Fibroblast of lung (primary cell): ENCODE results near the gene TTLL10. TPM values are rescaled to one million over a fixed set of nuclear protein-coding genes. Genes with fewer than 3 reads are reported as not detected.

ENCODE experiments used
- DNase-seq, 2 donors: peaks; one replicate each; pipeline versions ENCODE4 v3.0.0 to v3.0.0-alpha.2; 2010; ENCODE audit warnings: low read depth in 2 of 2
- H2AFZ ChIP-seq: 2 replicates; pipeline ENCODE4 v1.5.1; 2012; ENCODE audit warnings: low read length, control low read depth, inconsistent platforms
- H3K27ac ChIP-seq: 2 replicates; pipeline ENCODE4 v1.5.1; 2011; ENCODE audit warnings: low read length, control low read depth; ENCODE audit not compliant: insufficient read depth
- H3K27me3 ChIP-seq: 2 replicates; pipeline ENCODE4 v1.5.1; 2011; ENCODE audit warnings: mild to moderate bottlenecking, low read length; ENCODE audit not compliant: control insufficient read depth, insufficient read depth
- H3K36me3 ChIP-seq: 2 replicates; pipeline ENCODE4 v1.5.1; 2011; ENCODE audit warnings: low read length; ENCODE audit not compliant: control insufficient read depth, insufficient read depth
- H3K4me1 ChIP-seq: 2 replicates; pipeline ENCODE4 v1.5.1; 2011; ENCODE audit warnings: low read length; ENCODE audit not compliant: control insufficient read depth, insufficient read depth; ENCODE audit errors: extremely low read depth
- H3K4me2 ChIP-seq: 2 replicates; pipeline ENCODE4 v1.5.1; 2011; ENCODE audit warnings: low read length, control low read depth; ENCODE audit not compliant: insufficient read depth; ENCODE audit errors: extremely low read depth
- H3K4me3 ChIP-seq, 4 experiments: fragments of 200-600 bp in 1 of 4; sonication (generic) in 1 of 4; replicated peaks in 1 of 4; 2 replicates each; pipeline ENCODE4 v1.5.1; 2011 to 2016; ENCODE audit warnings: low read length in 4 of 4, low read depth in 3 of 4, mild to moderate bottlenecking in 3 of 4, control low read depth in 2 of 4, inconsistent platforms in 1 of 4, mixed read lengths in 1 of 4; ENCODE audit not compliant: insufficient read depth in 1 of 4; ENCODE audit errors: control extremely low read depth in 1 of 4
- H3K79me2 ChIP-seq: 2 replicates; pipeline ENCODE4 v1.5.1; 2012; ENCODE audit warnings: mild to moderate bottlenecking, low read length, inconsistent platforms; ENCODE audit not compliant: control insufficient read depth, insufficient read depth
- H3K9ac ChIP-seq: 2 replicates; pipeline ENCODE4 v1.5.1; 2011; ENCODE audit warnings: mild to moderate bottlenecking, low read length, control low read depth; ENCODE audit not compliant: insufficient read depth
- H3K9me3 ChIP-seq: 2 replicates; pipeline ENCODE4 v1.5.1; 2012; ENCODE audit warnings: low read depth, low read length; ENCODE audit not compliant: control insufficient read depth, insufficient read depth
- H4K20me1 ChIP-seq: 2 replicates; pipeline ENCODE4 v1.5.1; 2011; ENCODE audit warnings: low read length; ENCODE audit not compliant: control insufficient read depth, insufficient read depth; ENCODE audit errors: extremely low read depth
- CTCF ChIP-seq, 2 donors: IDR thresholded peaks in 1 of 2; conservative IDR thresholded peaks in 1 of 2; 1 replicate in 1 of 2; 2 replicates in 1 of 2; pipeline ENCODE4 v1.5.1; 2011 to 2012; ENCODE audit warnings: low read length in 2 of 2, control low read depth in 1 of 2, inconsistent platforms in 1 of 2, low read depth in 1 of 2, mild to moderate bottlenecking in 1 of 2
- EZH2 ChIP-seq: IDR thresholded peaks from 2 replicates; pipeline ENCODE4 v1.5.1; 2012; ENCODE audit warnings: low read length, control low read depth, mild to moderate bottlenecking; ENCODE audit errors: missing control alignments
- polyA plus RNA-seq, 2 donors: library from polyadenylated mRNA; depleted of rRNA in 1 of 2; stranded (reverse) in 1 of 2; unstranded in 1 of 2; fragments of >200 nt; gene quantifications; 2 replicates each; pipeline ENCODE4 v1.2.1, GENCODE V29; 2011 to 2012; ENCODE audit warnings: missing spikeins in 1 of 2
- total RNA-seq: library from RNA; depleted of rRNA; stranded (reverse); fragments of >200 nt; gene quantifications from 2 replicates; pipeline ENCODE4 v1.2.1, GENCODE V29; 2014

TTLL10 gene
- total and polyA plus RNA-seq, 2 donors (not counting 1 experiment from before 2014, with no cell fraction given) = not detected

GRCh38 chr1:1228596-1229321 is 55.1 kb downstream of the TTLL10 start:
- DNase-seq = no peak
- peaks cover 7% of the 10 kb centered on the region for H3K4me1 ChIP-seq
- peaks cover 79% of the 10 kb centered on the region for H3K79me2 ChIP-seq
- no peak overlapping the region for H3K9ac ChIP-seq
- no peak overlapping the region for H3K4me2 ChIP-seq
- H3K36me3 ChIP-seq = peaks cover 31% of the 10 kb centered on the region
- no peaks in the 10 kb centered on the region for H3K27me3 ChIP-seq
- H3K4me3 ChIP-seq = no peak overlapping the region
- TF ChIP-seq CTCF (conservative IDR thresholded peaks at IDR 0.05 in 1 of 2, IDR thresholded peaks at IDR 0.05 in 1 of 2; ENCODE audit: low read depth in 1 of 2, low read length in 2 of 2) (no peak), EZH2 (no peak)
- no peak overlapping the region for H2AFZ ChIP-seq
- no peaks in the 10 kb centered on the region for H4K20me1 ChIP-seq
- no peaks in the 10 kb centered on the region for H3K9me3 ChIP-seq
- H3K27ac ChIP-seq = no peak overlapping the region

- no peaks in the 10 kb centered on the region for H3K9me3 ChIP-seq
- H3K27me3 ChIP-seq = no peaks in the 10 kb centered on the region
- H3K36me3 ChIP-seq = peaks cover 32% of the 10 kb centered on the region
- H3K4me2 ChIP-seq = peak overlapping the region; percentile 75
- DNase-seq = no peak
- no peaks in the 10 kb centered on the region for H4K20me1 ChIP-seq
- no peak overlapping the region for H3K9ac ChIP-seq
- H2AFZ ChIP-seq = no peak overlapping the region
- no peak overlapping the region for H3K4me3 ChIP-seq
- peaks cover 7% of the 10 kb centered on the region for H3K4me1 ChIP-seq
- TF ChIP-seq CTCF (conservative IDR thresholded peaks at IDR 0.05 in 1 of 2, IDR thresholded peaks at IDR 0.05 in 1 of 2; ENCODE audit: low read depth in 1 of 2, low read length in 2 of 2) (no peak), EZH2 (no peak)
- H3K27ac ChIP-seq = no peak overlapping the region
- H3K79me2 ChIP-seq = peaks cover 79% of the 10 kb centered on the region
These were observed 56.1 kb downstream of the TTLL10 start for GRCh38 chr1:1229770-1230169.

- DNase-seq = peak; percentile 69 to 70
- Histone ChIP-seq H4K20me1 (no peaks in the 10 kb centered on the region), H3K4me3 (peak overlapping the region; percentile 67 to 86 (median 78))
These were observed 57.1 kb downstream of the TTLL10 start for GRCh38 chr1:1230656-1231399.

More at GRCh38 chr1:1230656-1231399, 57.1 kb downstream of the TTLL10 start:
- no peak for TF ChIP-seq EZH2
- TF ChIP-seq CTCF (conservative IDR thresholded peaks at IDR 0.05 in 1 of 2, IDR thresholded peaks at IDR 0.05 in 1 of 2; ENCODE audit: low read depth in 1 of 2, low read length in 2 of 2) = peak; percentile 28 to 39
- Histone ChIP-seq H3K27ac (peak overlapping the region; percentile 91), H3K9ac (peak overlapping the region; percentile 96), H2AFZ (peak overlapping the region; percentile 1), H3K79me2 (peaks cover 69% of the 10 kb centered on the region), H3K4me2 (peak overlapping the region; percentile 88), H3K36me3 (peaks cover 24% of the 10 kb centered on the region), H3K27me3 (no peaks in the 10 kb centered on the region), H3K9me3 (no peaks in the 10 kb centered on the region), H3K4me1 (peaks cover 7% of the 10 kb centered on the region)
